ENCODE measurements around the gene PRM3. TPM values are rescaled to one million over a fixed set of nuclear protein-coding genes. Genes with fewer than 3 reads are reported as not detected.
"Not testable (repeated sequence)": the region's sequence is repeated elsewhere in the genome, so short reads cannot be mapped to it uniquely, and the experiment has no call there.

Gene PRM3
- total RNA-seq, 3 donors from 2014 or later: not detected

GRCh38 chr16:11296351-11296705 is 22.9 kb upstream of the PRM3 start:
- no peak for TF ChIP-seq POLR2AphosphoS5 (IDR thresholded peaks at IDR 0.05)
- TF ChIP-seq, protein P1, sequence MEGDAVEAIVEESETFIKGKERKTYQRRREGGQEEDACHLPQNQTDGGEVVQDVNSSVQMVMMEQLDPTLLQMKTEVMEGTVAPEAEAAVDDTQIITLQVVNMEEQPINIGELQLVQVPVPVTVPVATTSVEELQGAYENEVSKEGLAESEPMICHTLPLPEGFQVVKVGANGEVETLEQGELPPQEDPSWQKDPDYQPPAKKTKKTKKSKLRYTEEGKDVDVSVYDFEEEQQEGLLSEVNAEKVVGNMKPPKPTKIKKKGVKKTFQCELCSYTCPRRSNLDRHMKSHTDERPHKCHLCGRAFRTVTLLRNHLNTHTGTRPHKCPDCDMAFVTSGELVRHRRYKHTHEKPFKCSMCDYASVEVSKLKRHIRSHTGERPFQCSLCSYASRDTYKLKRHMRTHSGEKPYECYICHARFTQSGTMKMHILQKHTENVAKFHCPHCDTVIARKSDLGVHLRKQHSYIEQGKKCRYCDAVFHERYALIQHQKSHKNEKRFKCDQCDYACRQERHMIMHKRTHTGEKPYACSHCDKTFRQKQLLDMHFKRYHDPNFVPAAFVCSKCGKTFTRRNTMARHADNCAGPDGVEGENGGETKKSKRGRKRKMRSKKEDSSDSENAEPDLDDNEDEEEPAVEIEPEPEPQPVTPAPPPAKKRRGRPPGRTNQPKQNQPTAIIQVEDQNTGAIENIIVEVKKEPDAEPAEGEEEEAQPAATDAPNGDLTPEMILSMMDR (IDR thresholded peaks at IDR 0.05): no peak
- TF ChIP-seq POLR2A (IDR thresholded peaks at IDR 0.05): no peak
- Histone ChIP-seq H3K27me3 (no peaks in the 10 kb centered on the region), H3K4me3 (no peak overlapping the region), H3K27ac (no peak overlapping the region), H3K9me3 (no peaks in the 10 kb centered on the region), H3K36me3 (no peaks in the 10 kb centered on the region), H3K4me1 (peaks cover 0 to 11% of the 10 kb centered on the region in 2 donors)
- no peak for DNase-seq (ENCODE audit: low spot score in 2 of 2)
- intact Hi-C loops (cut with DNase I; ENCODE audit: low total_unique reads): no loop called here

GRCh38 chr16:11295672-11296071 is 22.2 kb upstream of the PRM3 start:
- H3K4me1 ChIP-seq: peaks cover 0 to 11% of the 10 kb centered on the region in 2 donors
- no peaks in the 10 kb centered on the region for H3K27me3 ChIP-seq
- DNase-seq (ENCODE audit: low spot score in 2 of 2): no peak
- no peak overlapping the region for H3K27ac ChIP-seq
- TF ChIP-seq, protein P1 (IDR thresholded peaks at IDR 0.05): no peak
- no peak for TF ChIP-seq POLR2AphosphoS5 (IDR thresholded peaks at IDR 0.05)
- TF ChIP-seq POLR2A (IDR thresholded peaks at IDR 0.05): no peak
- H3K9me3 ChIP-seq: no peaks in the 10 kb centered on the region
- H3K4me3 ChIP-seq: no peak overlapping the region
- intact Hi-C loops (cut with DNase I; ENCODE audit: low total_unique reads): no loop called here
- H3K36me3 ChIP-seq: no peaks in the 10 kb centered on the region

GRCh38 chr16:11292076-11292748 is 18.8 kb upstream of the PRM3 start:
- Histone ChIP-seq H3K4me1 (peaks cover 0 to 6% of the 10 kb centered on the region in 2 donors), H3K4me3 (no peak overlapping the region), H3K9me3 (no peaks in the 10 kb centered on the region), H3K27me3 (no peaks in the 10 kb centered on the region), H3K36me3 (no peaks in the 10 kb centered on the region), H3K27ac (no peak overlapping the region)
- intact Hi-C loops (cut with DNase I; ENCODE audit: low total_unique reads): no loop called here
- TF ChIP-seq POLR2AphosphoS5 (IDR thresholded peaks at IDR 0.05) (no peak), POLR2A (IDR thresholded peaks at IDR 0.05) (no peak)
- TF ChIP-seq, protein P1 (IDR thresholded peaks at IDR 0.05): no peak
- no peak for DNase-seq (ENCODE audit: low spot score in 2 of 2)

- Histone ChIP-seq H3K9me3 (no peaks in the 10 kb centered on the region), H3K27ac (no peak overlapping the region), H3K27me3 (no peaks in the 10 kb centered on the region), H3K36me3 (no peaks in the 10 kb centered on the region), H3K4me3 (no peak overlapping the region), H3K4me1 (no peaks in the 10 kb centered on the region)
- TF ChIP-seq POLR2A (IDR thresholded peaks at IDR 0.05): no peak
- TF ChIP-seq, protein P1 (IDR thresholded peaks at IDR 0.05): no peak
- no peak for TF ChIP-seq POLR2AphosphoS5 (IDR thresholded peaks at IDR 0.05)
- intact Hi-C loops (cut with DNase I; ENCODE audit: low total_unique reads): no loop called here
- DNase-seq (ENCODE audit: low spot score in 2 of 2): no peak
These were observed 17.8 kb upstream of the PRM3 start for GRCh38 chr16:11291091-11291703.

DNA sequence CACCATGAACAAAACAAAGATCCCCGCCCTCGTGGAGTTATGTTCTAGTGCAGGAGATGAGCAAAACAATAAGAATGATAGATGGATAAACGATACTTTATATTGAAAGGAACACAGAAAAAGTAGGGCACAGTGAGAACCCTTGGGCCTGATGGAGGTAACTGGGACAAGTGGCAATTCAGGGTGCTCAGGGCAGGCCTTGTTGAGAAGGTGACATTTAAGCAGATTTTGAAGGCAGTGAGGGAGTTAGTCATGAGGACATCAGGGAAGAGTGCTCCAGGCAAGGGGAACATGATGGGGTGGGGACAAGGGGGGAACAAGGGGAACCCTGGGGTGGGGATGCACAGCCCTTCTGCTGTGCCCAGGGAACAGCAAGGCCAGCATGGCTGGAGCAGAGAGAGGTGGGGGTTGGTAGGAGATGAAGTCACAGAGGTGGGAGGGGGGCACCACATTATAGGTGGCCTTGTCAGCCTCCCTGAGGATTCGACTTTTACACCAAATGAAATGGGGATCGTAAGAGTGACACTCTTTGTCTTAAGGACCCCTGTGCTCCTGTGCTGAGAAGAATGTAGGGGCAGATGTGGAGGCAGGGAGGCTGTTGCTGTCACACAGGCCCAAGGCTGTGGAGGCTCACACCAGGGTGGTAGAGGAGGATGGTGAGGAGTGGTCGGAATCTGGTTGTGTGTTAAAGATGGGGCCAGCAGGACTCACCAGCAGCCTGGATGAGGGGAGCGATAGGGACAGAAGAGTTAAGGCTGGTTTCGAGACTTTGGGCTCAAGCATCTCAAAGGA is 16.9 kb upstream of the PRM3 start:
- no peak overlapping the region for H3K27ac ChIP-seq
- no peak overlapping the region for H3K4me3 ChIP-seq
- TF ChIP-seq, protein P1 (IDR thresholded peaks at IDR 0.05): no peak
- TF ChIP-seq POLR2A (IDR thresholded peaks at IDR 0.05) (no peak), POLR2AphosphoS5 (IDR thresholded peaks at IDR 0.05) (no peak)
- H3K4me1 ChIP-seq: no peaks in the 10 kb centered on the region
- H3K36me3 ChIP-seq: no peaks in the 10 kb centered on the region
- no peak for DNase-seq (ENCODE audit: low spot score in 2 of 2)
- H3K9me3 ChIP-seq: no peaks in the 10 kb centered on the region
- intact Hi-C loops (cut with DNase I; ENCODE audit: low total_unique reads): no loop called here
- H3K27me3 ChIP-seq: no peaks in the 10 kb centered on the region

DNA sequence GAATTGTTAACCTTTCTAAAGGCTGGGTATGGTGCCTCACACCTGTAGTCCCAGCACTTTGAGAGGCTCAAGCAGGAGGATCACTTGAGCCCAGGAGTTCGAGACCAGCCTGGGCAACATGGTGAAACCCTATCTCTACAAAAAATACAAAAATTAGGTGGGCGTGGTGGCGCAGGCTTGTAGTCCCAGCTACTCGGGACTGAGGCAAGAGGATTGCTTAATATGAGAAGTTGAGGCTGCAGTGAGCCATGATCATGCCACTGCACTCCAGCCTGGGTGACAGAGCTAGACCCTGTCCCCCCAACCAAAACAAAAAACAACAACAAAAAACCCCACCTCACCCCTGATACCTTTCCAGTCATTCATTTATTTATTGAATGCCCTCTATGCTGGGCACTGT is 16.3 kb upstream of the PRM3 start:
- intact Hi-C loops (cut with DNase I; ENCODE audit: low total_unique reads); H3K4me1 ChIP-seq; H3K9me3 ChIP-seq; DNase-seq (ENCODE audit: low spot score in 2 of 2); H3K4me3 ChIP-seq; H3K27ac ChIP-seq; H3K27me3 ChIP-seq; H3K36me3 ChIP-seq: not testable (repeated sequence)

All from breast epithelium (tissue), 4 donors.